Osteoblast (primary cell): Measurements from ENCODE around the gene TRIM7. TPM values are rescaled to one million over a fixed set of nuclear protein-coding genes. Genes with fewer than 3 reads are reported as not detected.
"Not testable (repeated sequence)": the region's sequence is repeated elsewhere in the genome, so short reads cannot be mapped to it uniquely, and the experiment has no call there.

Experiments
- DNase-seq: peaks from one replicate; pipeline ENCODE4 v3.0.0; 2011; ENCODE audit warnings: low spot score, mixed read lengths; ENCODE audit not compliant: insufficient read length; ENCODE audit errors: missing footprints
- H2AFZ ChIP-seq: 2 replicates; pipeline ENCODE4 v1.6.0; 2011; ENCODE audit warnings: mild to moderate bottlenecking, low read length
- H3K27ac ChIP-seq: 2 replicates; pipeline ENCODE4 v1.5.1; 2011; ENCODE audit warnings: mild to moderate bottlenecking, low read depth, low read length, moderate library complexity
- H3K27me3 ChIP-seq: 2 replicates; pipeline ENCODE4 v1.6.0; 2012; ENCODE audit warnings: mild to moderate bottlenecking, control low read depth, inconsistent platforms, low read length, moderate library complexity; ENCODE audit not compliant: insufficient read depth
- H3K36me3 ChIP-seq: 2 replicates; pipeline ENCODE4 v1.5.1; 2011; ENCODE audit warnings: mild to moderate bottlenecking, low read length, control low read depth, moderate library complexity; ENCODE audit not compliant: insufficient read depth
- H3K4me1 ChIP-seq: 2 replicates; pipeline ENCODE4 v1.5.1; 2011; ENCODE audit warnings: mild to moderate bottlenecking, low read length, control low read depth, moderate library complexity; ENCODE audit not compliant: insufficient read depth
- H3K4me2 ChIP-seq: 2 replicates; pipeline ENCODE4 v1.6.0; 2011; ENCODE audit warnings: mild to moderate bottlenecking, low read length; ENCODE audit not compliant: insufficient read depth
- H3K4me3 ChIP-seq: fragments of 200-600 bp; sonication (generic); 3 replicates; pipeline ENCODE4 v1.5.1; 2012; ENCODE audit warnings: mild to moderate bottlenecking, low read length, inconsistent platforms; ENCODE audit not compliant: insufficient read depth
- H3K79me2 ChIP-seq: 2 replicates; pipeline ENCODE4 v1.6.0; 2012; ENCODE audit warnings: mild to moderate bottlenecking, low read length, control low read depth, inconsistent platforms; ENCODE audit not compliant: insufficient read depth
- H3K9me3 ChIP-seq: 2 replicates; pipeline ENCODE4 v1.5.1; 2011; ENCODE audit warnings: low read depth, low read length, control low read depth
- H4K20me1 ChIP-seq: 2 replicates; pipeline ENCODE4 v1.6.0; 2012; ENCODE audit warnings: mild to moderate bottlenecking, low read length, control low read depth; ENCODE audit not compliant: insufficient read depth
- CTCF ChIP-seq: IDR thresholded peaks from 2 replicates; pipeline ENCODE4 v1.5.1; 2011; ENCODE audit warnings: mild to moderate bottlenecking, low read depth, low read length, moderate library complexity; ENCODE audit errors: extremely low read depth
- total RNA-seq: library from RNA; depleted of rRNA; stranded (reverse); fragments of >200 nt; gene quantifications from 2 replicates; pipeline ENCODE4 v1.2.3, GENCODE V29; 2012

The TRIM7 gene
- total RNA-seq, 1 donor = 0.72 TPM

DNA sequence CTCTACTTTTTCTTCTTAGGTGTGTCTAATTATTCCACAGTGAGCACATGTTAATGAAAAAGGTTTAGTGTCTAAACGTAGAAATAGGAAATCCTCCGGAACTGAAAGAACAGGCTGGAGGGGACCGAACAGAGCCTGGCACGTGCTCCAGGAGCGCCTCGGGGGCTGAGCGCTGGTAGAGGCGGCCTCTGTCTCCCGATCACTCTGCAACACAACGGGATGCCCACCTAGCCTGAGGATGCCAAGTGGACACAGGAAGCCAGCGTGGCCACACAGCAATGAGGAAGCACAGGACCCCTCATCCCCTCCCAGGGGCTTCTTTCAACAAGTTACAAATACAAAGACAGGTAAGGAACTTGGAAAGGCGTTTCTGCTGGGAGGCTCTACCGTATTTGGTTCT is 19.4 kb downstream of the TRIM7 start:
- Histone ChIP-seq H3K9me3 (no peaks in the 10 kb centered on the region), H4K20me1 (peaks cover 3% of the 10 kb centered on the region), H3K4me1 (peaks cover 14% of the 10 kb centered on the region), H3K27me3 (no peaks in the 10 kb centered on the region), H3K79me2 (no peaks in the 10 kb centered on the region), H3K4me3 (no peak overlapping the region), H3K27ac (no peak overlapping the region), H3K4me2 (no peak overlapping the region), H3K36me3 (no peaks in the 10 kb centered on the region), H2AFZ (no peak overlapping the region)
- no peak for TF ChIP-seq CTCF
- DNase-seq = no peak

- H3K9me3 ChIP-seq = no peaks in the 10 kb centered on the region
- H3K4me1 ChIP-seq = peaks cover 11% of the 10 kb centered on the region
- no peaks in the 10 kb centered on the region for H3K36me3 ChIP-seq
- TF ChIP-seq CTCF = no peak
- peak overlapping the region; percentile 48 for H2AFZ ChIP-seq
- H3K4me3 ChIP-seq = peak overlapping the region; percentile 76
- H3K27me3 ChIP-seq = no peaks in the 10 kb centered on the region
- no peaks in the 10 kb centered on the region for H3K79me2 ChIP-seq
- H4K20me1 ChIP-seq = peaks cover 3% of the 10 kb centered on the region
- peak overlapping the region; percentile 95 for H3K4me2 ChIP-seq
- DNase-seq = no peak
- no peak overlapping the region for H3K27ac ChIP-seq
These were observed 20.2 kb downstream of the TRIM7 start for GRCh38 chr5:181184845-181185216.

GRCh38 chr5:181182651-181183050 is 22.3 kb downstream of the TRIM7 start:
- no peak for DNase-seq
- Histone ChIP-seq H2AFZ (no peak overlapping the region), H3K4me3 (no peak overlapping the region), H3K4me1 (peaks cover 5% of the 10 kb centered on the region), H4K20me1 (peaks cover under 1% of the 10 kb centered on the region), H3K27me3 (no peaks in the 10 kb centered on the region), H3K9me3 (no peaks in the 10 kb centered on the region), H3K4me2 (no peak overlapping the region), H3K79me2 (no peaks in the 10 kb centered on the region), H3K27ac (no peak overlapping the region), H3K36me3 (no peaks in the 10 kb centered on the region)
- no peak for TF ChIP-seq CTCF

- no peaks in the 10 kb centered on the region for H3K9me3 ChIP-seq
- no peaks in the 10 kb centered on the region for H3K79me2 ChIP-seq
- peak; percentile 90 for DNase-seq
- no peaks in the 10 kb centered on the region for H3K27me3 ChIP-seq
- peak; percentile 75 for TF ChIP-seq CTCF
- no peaks in the 10 kb centered on the region for H3K36me3 ChIP-seq
- no peak overlapping the region for H3K27ac ChIP-seq
- no peaks in the 10 kb centered on the region for H4K20me1 ChIP-seq
- H3K4me1 ChIP-seq = peaks cover 1% of the 10 kb centered on the region
- no peak overlapping the region for H3K4me3 ChIP-seq
- H3K4me2 ChIP-seq = no peak overlapping the region
- no peak overlapping the region for H2AFZ ChIP-seq
These were observed 23.1 kb downstream of the TRIM7 start for GRCh38 chr5:181181650-181182565.

DNA sequence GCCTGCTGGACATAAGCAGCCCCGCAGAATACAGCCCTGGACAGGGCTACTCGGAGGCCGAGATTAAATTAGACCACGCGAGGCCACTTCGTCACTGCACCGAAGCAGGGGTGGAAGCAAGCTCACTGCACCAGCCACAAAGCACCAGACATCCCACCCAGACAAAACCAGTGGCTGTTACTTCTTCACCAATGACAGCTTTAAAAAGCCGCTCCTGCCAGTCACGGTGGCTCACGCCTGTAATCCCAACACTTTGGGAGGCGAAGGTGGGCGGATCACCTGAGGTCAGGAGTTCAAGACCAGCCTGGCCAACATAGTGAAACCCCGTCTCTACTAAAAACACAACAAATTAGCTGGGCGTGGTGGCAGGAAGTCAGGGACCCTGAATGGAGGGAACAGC is 27.4 kb downstream of the TRIM7 start:
- not testable (repeated sequence) for DNase-seq, H3K4me2 ChIP-seq, H3K36me3 ChIP-seq, H3K4me1 ChIP-seq, H2AFZ ChIP-seq, H3K9me3 ChIP-seq, H3K79me2 ChIP-seq, H3K4me3 ChIP-seq, H4K20me1 ChIP-seq, H3K27me3 ChIP-seq, H3K27ac ChIP-seq
